HepG2 (cell line): ENCODE results near the gene GMEB2. TPM values are rescaled to one million over a fixed set of nuclear protein-coding genes. Genes with fewer than 3 reads are reported as not detected.
A peak's percentile ranks its signal among the peaks of the same experiment; 100 is the strongest.

Source experiments
- BCL3 ChIP-seq: sonication (generic); formaldehyde crosslinking; IDR thresholded peaks from 2 replicates; pipeline ENCODE4 v1.5.1; 2020; ENCODE audit warnings: mild to moderate bottlenecking, missing genetic modification reagents, moderate library complexity
- HDAC6 ChIP-seq: fragments of 200-600 bp; sonication (generic); IDR thresholded peaks from 2 replicates; pipeline ENCODE4 v1.7.0; 2017; ENCODE audit warnings: mild to moderate bottlenecking, antibody characterized with exemption, low read length, low read depth
- NR0B2 ChIP-seq: sonication (generic); formaldehyde crosslinking; IDR thresholded peaks from 2 replicates; pipeline ENCODE4 v1.4.0; 2020; ENCODE audit warnings: mild to moderate bottlenecking, missing genetic modification reagents
- POLR2AphosphoS2 ChIP-seq: IDR thresholded peaks from 2 replicates; pipeline ENCODE4 v1.6.1; 2011; ENCODE audit warnings: low read depth, low read length, improper control_type of control experiment
- SAP130 ChIP-seq: IDR thresholded peaks from 2 replicates; pipeline ENCODE4 v1.6.1; 2016; ENCODE audit warnings: low read depth
- TOE1 ChIP-seq: sonication (generic); formaldehyde crosslinking; IDR thresholded peaks from 2 replicates; pipeline ENCODE4 v1.4.0; 2020; ENCODE audit warnings: mild to moderate bottlenecking, missing genetic modification reagents
- ZBTB1 ChIP-seq: sonication (generic); formaldehyde crosslinking; IDR thresholded peaks from 2 replicates; pipeline ENCODE4 v1.4.0; 2020; ENCODE audit warnings: missing genetic modification reagents, borderline replicate concordance
- ZBTB14 ChIP-seq: sonication (generic); formaldehyde crosslinking; IDR thresholded peaks from 2 replicates; pipeline ENCODE4 v1.4.0; 2020; ENCODE audit warnings: missing genetic modification reagents
- ZNF280B ChIP-seq: sonication (generic); formaldehyde crosslinking; IDR thresholded peaks from 2 replicates; pipeline ENCODE4 v1.5.0; 2020; ENCODE audit warnings: missing genetic modification reagents, mild to moderate bottlenecking, borderline replicate concordance
- ZNF318 ChIP-seq: sonication (generic); formaldehyde crosslinking; IDR thresholded peaks from 2 replicates; pipeline ENCODE4 v1.4.0; 2020; ENCODE audit warnings: mild to moderate bottlenecking, missing genetic modification reagents
- ZNF383 ChIP-seq: sonication (generic); formaldehyde crosslinking; IDR thresholded peaks from 2 replicates; pipeline ENCODE4 v1.4.0; 2020; ENCODE audit warnings: missing genetic modification reagents, mild to moderate bottlenecking, borderline replicate concordance
- ZNF543 ChIP-seq: sonication (generic); formaldehyde crosslinking; IDR thresholded peaks from 2 replicates; pipeline ENCODE4 v1.4.0; 2020; ENCODE audit warnings: mild to moderate bottlenecking, missing genetic modification reagents
- ZNF746 ChIP-seq: sonication (generic); formaldehyde crosslinking; IDR thresholded peaks from 2 replicates; pipeline ENCODE4 v1.8.0; 2022; ENCODE audit warnings: mild to moderate bottlenecking, missing genetic modification reagents
- polyA plus RNA-seq, 8 experiments: library from polyadenylated mRNA; depleted of rRNA in 3 of 8; stranded (reverse) in 7 of 8; unstranded in 1 of 8; fragments of >200 nt; fragmentation: Illumina TruSeq in 4 of 8; extraction: Trizol in 4 of 8; gene quantifications; 2 replicates each; pipeline versions ENCODE4 v1.2.1 to v1.2.3, GENCODE V29; 2011 to 2016; ENCODE audit warnings: low read depth in 4 of 8, missing spikeins in 1 of 8, mixed read lengths in 1 of 8; ENCODE audit not compliant: insufficient read depth in 1 of 8
- total RNA-seq, 5 experiments: library from RNA; depleted of rRNA; stranded (reverse); fragments of >200 nt; fragmentation: Illumina TruSeq; extraction: Trizol; gene quantifications; 2 replicates each; pipeline ENCODE4 v1.2.3, GENCODE V29; 2016; ENCODE audit warnings: low read depth in 1 of 5

The GMEB2 gene
- total and polyA plus RNA-seq, 2 of the 13 experiments (the other 11 are each of a cell fraction or from before 2014, with no cell fraction given): 10.6 to 12.4 TPM

- no peak for TF ChIP-seq ZNF318 (CRISPR knock-in tag)
- no peak for TF ChIP-seq ZNF280B (CRISPR knock-in tag)
- 0 out of 2 replicates have a peak, but pooled peaks have one; percentile 36 for TF ChIP-seq SAP130 (CRISPR knock-in tag)
- TF ChIP-seq BCL3 (CRISPR knock-in tag): no peak
- TF ChIP-seq ZNF746 (CRISPR knock-in tag): no peak
- TF ChIP-seq POLR2AphosphoS2: no peak
- no peak for TF ChIP-seq ZNF383 (CRISPR knock-in tag)
- TF ChIP-seq TOE1 (CRISPR knock-in tag): no peak
- TF ChIP-seq ZBTB14: no peak
- no peak for TF ChIP-seq NR0B2 (CRISPR knock-in tag)
- no peak for TF ChIP-seq HDAC6
- TF ChIP-seq ZNF543 (CRISPR knock-in tag): 0 out of 2 replicates have a peak, but pooled peaks have one; percentile 65
- TF ChIP-seq ZBTB1 (CRISPR knock-in tag): no peak
Measured at GRCh38 chr20:63544241-63544957, 82.5 kb downstream of the GMEB2 start (continued).
